GM12878 (cell line): ENCODE measurements around the gene OR4E2.

ENCODE experiments used
- FOXM1 ChIP-seq: IDR thresholded peaks from 2 replicates; pipeline ENCODE4 v1.6.1; 2012; ENCODE audit warnings: low read depth, mild to moderate bottlenecking, inconsistent platforms, low read length, moderate library complexity
- MTA3 ChIP-seq: IDR thresholded peaks from 2 replicates; pipeline ENCODE4 v1.6.1; 2012; ENCODE audit warnings: low read length, inconsistent platforms, borderline replicate concordance
- SREBF2 ChIP-seq: IDR thresholded peaks from 2 replicates; pipeline ENCODE4 v1.6.1; 2012; ENCODE audit warnings: mild to moderate bottlenecking, low read length

DNA sequence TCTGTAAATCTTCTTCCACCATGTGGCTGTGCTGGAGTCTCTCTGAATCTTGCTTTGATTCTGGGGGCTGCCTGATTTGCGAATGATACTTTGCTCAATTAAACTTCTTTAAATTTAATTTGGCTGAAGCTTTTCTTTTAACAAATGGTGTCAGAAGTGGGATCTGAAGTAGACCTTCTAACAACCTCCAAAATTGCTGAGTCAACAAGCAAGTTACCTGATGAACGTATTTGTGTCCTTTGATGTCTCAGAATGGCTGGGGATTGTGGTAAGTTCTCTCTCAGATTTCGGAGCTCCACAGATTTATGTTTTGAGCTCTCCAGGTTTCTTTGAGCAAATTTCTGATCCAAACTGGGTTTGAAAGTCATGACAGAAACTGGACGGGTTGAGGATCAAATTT lies 21.9 kb downstream of the OR4E2 start:
- no peak for TF ChIP-seq SREBF2
- TF ChIP-seq FOXM1: no peak
- TF ChIP-seq MTA3: no peak
